ENCODE measurements around the gene TMEM123. TPM values are rescaled to one million over a fixed set of nuclear protein-coding genes. Genes with fewer than 3 reads are reported as not detected.

The TMEM123 gene
- total and polyA plus RNA-seq, 10 of the 15 experiments (the other 5 are each of a cell fraction or from before 2014, with no cell fraction given) = 35.1 to 667 (median 123) TPM

DNA sequence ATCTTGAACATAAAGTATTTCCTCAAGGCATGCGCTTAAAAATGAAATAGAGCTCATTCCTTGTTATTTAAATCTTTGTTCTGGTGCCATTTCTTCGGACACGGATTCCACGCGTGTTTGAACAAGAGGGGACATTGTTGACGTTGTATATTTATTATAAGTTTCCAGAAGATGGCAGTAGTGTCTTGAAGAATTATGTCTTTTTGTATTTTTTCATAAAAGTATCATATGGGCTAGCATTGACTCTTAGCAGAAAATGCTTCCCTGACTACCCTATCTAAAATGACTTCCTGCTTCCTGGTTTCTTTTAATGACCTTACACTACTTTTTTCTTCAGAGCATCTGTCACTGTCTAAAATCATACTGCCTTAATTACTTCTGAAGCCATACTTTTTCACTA, 85.2 kb downstream of the TMEM123 start:
- in situ Hi-C loops (cut with MboI) = no loop called here
- no peaks in the 10 kb centered on the region for H3K27me3 ChIP-seq (replicated peaks in 1 of 2; ENCODE audit: control insufficient read depth in 2 of 2, insufficient read depth in 2 of 2, low read length in 1 of 2)

More for the DNA sequence above, 85.2 kb downstream of the TMEM123 start:
- Histone ChIP-seq H3K4me1 (ENCODE audit: control insufficient read depth, insufficient read depth, low read length) (peaks cover 11% of the 10 kb centered on the region; the same call in 1 of the 2 replicates), H3K36me3 (ENCODE audit: control insufficient read depth in 2 of 2, insufficient read depth in 2 of 2, low read length in 1 of 2) (peaks cover 0 to 14% of the 10 kb centered on the region in 2 experiments; a peak in 2 of 4 replicates), H2AFZ (ENCODE audit: control insufficient read depth, low read depth, low read length) (no peak overlapping the region), H3K79me2 (ENCODE audit: control insufficient read depth, insufficient read depth, low read length) (no peaks in the 10 kb centered on the region), H4K20me1 (ENCODE audit: control insufficient read depth, insufficient read depth) (no peaks in the 10 kb centered on the region), H3K4me3 (no peak overlapping the region), H3K27ac (ENCODE audit: control insufficient read depth, insufficient read depth) (no peak overlapping the region), H3K9ac (ENCODE audit: control insufficient read depth, insufficient read depth, low read length) (no peak overlapping the region), H3K4me2 (ENCODE audit: control insufficient read depth, insufficient read depth) (no peak overlapping the region), H3K9me3 (replicated peaks; ENCODE audit: control insufficient read depth, insufficient read depth, low read length) (no peaks in the 10 kb centered on the region)
- peak; percentile 58 for ATAC-seq
- peak; percentile 40; the same call in 1 of the 2 replicates for TF ChIP-seq RAD21 (IDR thresholded peaks at IDR 0.05; ENCODE audit: insufficient read depth, low read depth, low read length)
- no peak for TF ChIP-seq ZNF274 (IDR thresholded peaks at IDR 0.05; ENCODE audit: insufficient read depth, insufficient read length)
- TF ChIP-seq, protein P1, sequence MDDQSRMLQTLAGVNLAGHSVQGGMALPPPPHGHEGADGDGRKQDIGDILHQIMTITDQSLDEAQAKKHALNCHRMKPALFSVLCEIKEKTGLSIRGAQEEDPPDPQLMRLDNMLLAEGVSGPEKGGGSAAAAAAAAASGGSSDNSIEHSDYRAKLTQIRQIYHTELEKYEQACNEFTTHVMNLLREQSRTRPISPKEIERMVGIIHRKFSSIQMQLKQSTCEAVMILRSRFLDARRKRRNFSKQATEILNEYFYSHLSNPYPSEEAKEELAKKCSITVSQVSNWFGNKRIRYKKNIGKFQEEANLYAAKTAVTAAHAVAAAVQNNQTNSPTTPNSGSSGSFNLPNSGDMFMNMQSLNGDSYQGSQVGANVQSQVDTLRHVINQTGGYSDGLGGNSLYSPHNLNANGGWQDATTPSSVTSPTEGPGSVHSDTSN (IDR thresholded peaks at IDR 0.05; ENCODE audit: insufficient replicate concordance, low read depth, low read length) = no peak
- peak; percentile 2 to 25 (median 17); a peak in 2 of 6 replicates for TF ChIP-seq CTCF (IDR thresholded peaks at IDR 0.05 in 2 of 3, conservative IDR thresholded peaks at IDR 0.05 in 1 of 3; ENCODE audit: control insufficient read depth in 2 of 3, extremely low read depth in 1 of 3, insufficient read depth in 1 of 3, low read depth in 3 of 3, low read length in 3 of 3)
- TF ChIP-seq HCFC1 (IDR thresholded peaks at IDR 0.05; ENCODE audit: low read length) = no peak
- peak; percentile 28; the same call in 1 of the 2 replicates for TF ChIP-seq SMC3 (IDR thresholded peaks at IDR 0.05; ENCODE audit: borderline replicate concordance, low read length)
- TF ChIP-seq SMAD1 (IDR thresholded peaks at IDR 0.05; ENCODE audit: low read depth, partially characterized antibody) = no peak
- WGBS (ENCODE audit: insufficient coverage, insufficient replicate concordance, low lambda C conversion rate, missing lambda C conversion rate) = 80% methylated on average over 6 of the region's 6 CpGs
- SMC1A ChIA-PET (ENCODE audit: uncharacterized antibody, unreplicated experiment) = interaction anchor here (0.7 to 6.4 kb wide), 26 partner anchors 9 to 299 kb away, joined by 3 to 77 read pairs (median 5); no protein-coding TSS in a partner anchor
- BruUV-seq (replicated peaks) = no TSS peak
- CTCF ChIA-PET = interaction anchor here (0.6 to 5.1 kb wide), 30 partner anchors 8 to 299 kb away, joined by 3 to 90 read pairs (median 4); no protein-coding TSS in a partner anchor
- RAD21 ChIA-PET (ENCODE audit: unreplicated experiment) = interaction anchor here (0.9 to 3.3 kb wide), 19 partner anchors 18 to 298 kb away, joined by 3 to 50 read pairs (median 4); no protein-coding TSS in a partner anchor
- no peak for DNase-seq (ENCODE audit: low read depth, low spot score)
- intact Hi-C loops (cut with micrococcal nuclease; ENCODE audit: unreplicated experiment) = no loop called here
- FAIRE-seq = no peak
- POLR2A ChIA-PET = interaction anchor here (0.9 to 1.7 kb wide), 4 partner anchors 8 to 246 kb away, joined by 3 to 4 read pairs (median 3); no protein-coding TSS in a partner anchor

Measured in GM12878 (cell line).